GM21619 (cell line): ENCODE measurements around the gene ACER3.
A peak's percentile ranks its signal among the peaks of the same experiment; 100 is the strongest.
"Not testable (repeated sequence)": the region's sequence is repeated elsewhere in the genome, so short reads cannot be mapped to it uniquely, and the experiment has no call there.

Experiments
- ATAC-seq: cut with Tn5 transposase; IDR thresholded peaks from one replicate; pipeline ENCODE4 v1.9.1; 2021; ENCODE audit not compliant: unreplicated experiment

The ACER3 gene

DNA sequence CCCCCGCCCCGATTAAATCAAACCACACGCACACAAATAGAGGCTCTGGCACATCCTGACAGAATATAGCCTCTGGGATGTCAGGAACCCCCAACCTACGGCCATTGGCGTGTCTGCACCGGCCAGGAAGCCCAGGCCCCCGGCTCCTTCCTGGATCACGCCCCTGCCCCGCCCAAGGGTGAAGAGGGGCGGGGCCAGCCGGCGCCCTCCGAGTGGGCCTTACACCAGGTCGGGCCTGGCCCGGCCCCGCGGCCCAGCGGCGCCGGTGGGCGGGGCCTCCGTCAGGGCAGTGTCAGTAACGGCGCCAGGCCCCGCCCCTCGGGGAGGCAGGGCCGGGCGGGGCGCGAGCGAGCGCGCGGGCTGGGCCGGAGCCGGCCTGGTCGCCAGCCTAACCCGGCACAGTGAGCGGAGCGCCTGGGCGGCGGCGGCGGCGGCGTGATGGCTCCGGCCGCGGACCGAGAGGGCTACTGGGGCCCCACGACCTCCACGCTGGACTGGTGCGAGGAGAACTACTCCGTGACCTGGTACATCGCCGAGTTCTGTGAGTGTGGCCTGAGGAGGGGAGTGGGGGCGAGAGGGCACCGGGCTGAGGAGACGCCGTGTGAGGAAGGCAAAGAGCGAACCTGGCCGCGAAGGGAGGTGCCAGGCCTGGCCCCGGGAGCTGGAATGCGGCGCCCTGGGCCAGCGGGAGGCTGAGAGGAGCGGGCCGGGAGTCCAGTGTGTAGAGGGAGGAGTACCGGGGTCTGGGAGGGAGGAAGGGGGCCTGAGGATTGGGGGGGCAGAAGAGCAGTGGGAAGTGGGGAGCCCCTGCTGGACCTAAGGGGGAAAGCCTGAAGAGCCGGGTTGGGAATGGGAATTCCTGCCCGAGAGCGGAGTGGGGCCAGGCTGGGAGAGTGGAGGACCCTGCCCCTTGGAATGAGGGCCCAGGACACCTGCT is at the start of gene ACER3:
Gene ACER3 (plus strand): TSS at position 380 of the 937 bp plus-strand sequence. CDS start 59 bp downstream, at position 439.
- ATAC-seq = peak; percentile 94

DNA sequence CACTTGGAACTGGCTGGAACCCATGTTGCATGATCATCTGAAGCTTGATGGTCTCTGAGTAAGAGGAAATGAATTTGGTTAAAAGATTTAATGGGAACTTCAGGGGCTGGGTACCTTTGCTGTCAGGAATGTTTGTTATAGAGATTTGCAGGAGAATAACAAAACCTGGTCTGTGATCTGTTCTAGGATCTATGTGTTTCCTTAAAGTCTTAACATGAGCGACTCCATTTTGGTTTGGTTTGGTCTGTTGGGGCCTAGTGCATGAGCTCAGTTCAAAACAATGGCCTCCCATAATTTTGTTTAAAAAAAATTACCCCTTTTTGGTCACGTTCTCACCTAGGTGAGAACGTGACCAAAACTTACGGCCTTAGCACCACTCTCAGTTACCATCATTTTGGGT is 49.5 kb upstream of the ACER3 start:
- no peak for ATAC-seq

DNA sequence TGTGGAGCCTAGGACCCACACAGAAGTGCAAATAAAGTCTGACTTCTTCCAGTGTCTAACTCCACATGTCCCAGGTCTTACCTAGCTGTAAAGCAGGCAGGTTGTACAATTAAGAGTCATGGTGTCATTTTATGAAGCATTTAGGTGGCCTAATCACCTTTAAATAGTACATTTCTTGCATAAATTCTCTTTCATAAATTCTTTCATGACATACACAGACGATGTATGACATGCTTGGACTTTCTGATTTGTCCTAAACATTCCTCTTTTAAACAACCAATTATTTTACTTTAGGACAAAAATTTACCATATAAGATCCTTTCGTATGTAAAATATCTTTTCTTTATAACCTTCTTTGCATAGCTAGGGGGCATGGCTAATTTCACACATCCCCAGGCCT is 46.3 kb upstream of the ACER3 start:
- no peak for ATAC-seq

DNA sequence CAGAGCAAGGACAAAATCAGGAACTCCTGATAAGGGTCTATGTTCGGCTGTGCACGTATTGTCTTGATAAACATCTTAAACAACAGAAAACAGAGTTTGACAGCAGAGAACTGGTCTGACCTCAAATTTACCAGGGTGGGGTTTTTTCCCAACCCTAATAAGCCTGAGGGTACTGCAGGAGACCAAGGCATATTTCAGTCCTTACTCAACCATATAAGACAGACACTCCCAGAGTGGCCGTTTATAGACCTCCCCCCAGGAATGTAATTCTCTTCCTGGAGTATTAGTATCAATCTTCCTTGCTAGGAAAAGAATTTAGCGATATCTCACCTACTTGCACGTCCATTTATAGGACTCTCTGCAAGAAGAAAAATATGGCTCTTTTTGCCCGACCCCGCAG is 45.0 kb upstream of the ACER3 start:
- not testable (repeated sequence) for ATAC-seq

DNA sequence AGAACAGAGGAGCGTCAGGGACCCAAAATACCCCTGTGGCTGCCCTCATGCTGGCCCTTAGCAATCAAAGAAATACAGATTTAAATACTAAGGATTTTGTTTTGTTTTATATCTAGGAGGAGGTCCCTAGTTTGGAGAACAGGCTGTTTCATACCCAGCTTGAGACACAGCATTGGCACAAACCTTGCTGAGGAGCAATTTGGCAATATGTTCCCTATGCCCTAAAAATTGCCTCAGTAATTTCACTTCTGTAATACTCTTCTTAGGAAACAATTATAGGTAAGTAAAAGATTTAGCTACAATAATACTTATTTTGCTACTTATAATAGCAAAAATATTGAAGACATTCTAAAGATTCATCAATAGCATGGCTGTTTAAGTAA is 40.5 kb upstream of the ACER3 start:
- no peak for ATAC-seq

DNA sequence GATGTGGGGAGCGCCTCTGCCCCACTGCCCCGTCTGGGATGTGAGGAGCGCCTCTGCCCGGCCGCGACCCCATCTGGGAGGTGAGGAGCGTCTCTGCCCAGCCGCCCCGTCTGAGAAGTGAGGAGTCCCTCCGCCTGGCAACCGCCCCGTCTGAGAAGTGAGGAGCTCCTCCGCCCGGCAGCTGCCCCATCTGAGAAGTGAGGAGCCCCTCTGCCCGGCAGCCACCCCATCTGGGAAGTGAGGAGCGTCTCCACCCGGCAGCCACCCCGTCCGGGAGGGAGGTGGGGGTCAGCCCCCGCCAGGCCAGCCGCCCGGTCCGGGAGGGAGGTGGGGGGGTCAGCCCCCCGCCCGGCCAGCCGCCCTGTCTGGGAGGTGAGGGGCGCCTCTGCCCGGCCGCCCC is 39.3 kb upstream of the ACER3 start:
- ATAC-seq = not testable (repeated sequence)

DNA sequence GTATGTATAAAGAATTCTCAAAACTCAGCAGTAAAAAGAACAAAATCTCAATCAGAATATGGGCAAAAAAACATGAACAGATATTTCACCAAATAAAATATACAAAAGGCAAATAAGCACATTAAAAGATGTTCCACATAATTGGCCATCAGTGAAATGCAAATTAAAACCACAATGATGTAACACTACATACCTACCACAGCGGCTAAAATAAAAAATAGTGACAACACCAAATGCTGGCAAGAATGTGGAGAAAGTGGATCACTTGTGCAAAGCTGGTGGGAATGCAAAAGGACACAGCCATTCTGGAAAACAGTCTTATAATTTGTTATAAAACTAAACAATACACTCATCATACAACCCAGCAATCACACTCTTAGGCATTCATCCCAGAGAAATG is 38.3 kb upstream of the ACER3 start:
- no peak for ATAC-seq

DNA sequence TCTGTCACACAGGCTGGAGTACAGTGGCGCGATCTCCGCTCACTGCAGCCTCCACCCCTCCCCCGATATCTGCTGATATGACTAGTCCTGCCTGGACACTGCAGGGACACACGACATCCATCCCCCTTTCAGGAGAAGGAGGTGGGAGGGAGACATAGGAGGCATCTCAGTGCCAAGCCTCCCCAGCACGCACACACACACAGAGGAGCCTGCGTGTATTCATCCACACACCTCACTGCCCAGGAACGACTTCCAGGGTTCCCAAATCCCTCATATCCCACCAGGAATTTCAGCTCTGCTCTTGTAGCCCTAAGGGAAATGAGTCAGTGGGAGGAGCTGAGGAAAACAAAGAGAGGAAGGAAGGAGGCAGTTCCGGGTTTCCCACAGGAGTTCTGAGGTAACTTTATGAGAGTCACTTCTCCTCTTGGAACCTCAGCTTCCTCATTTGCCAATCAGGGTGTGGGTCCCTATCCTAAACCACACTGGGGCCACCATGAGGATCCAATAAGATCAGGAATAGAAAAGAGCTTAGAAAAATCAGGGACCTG is 37.2 kb upstream of the ACER3 start:
- no peak for ATAC-seq

DNA sequence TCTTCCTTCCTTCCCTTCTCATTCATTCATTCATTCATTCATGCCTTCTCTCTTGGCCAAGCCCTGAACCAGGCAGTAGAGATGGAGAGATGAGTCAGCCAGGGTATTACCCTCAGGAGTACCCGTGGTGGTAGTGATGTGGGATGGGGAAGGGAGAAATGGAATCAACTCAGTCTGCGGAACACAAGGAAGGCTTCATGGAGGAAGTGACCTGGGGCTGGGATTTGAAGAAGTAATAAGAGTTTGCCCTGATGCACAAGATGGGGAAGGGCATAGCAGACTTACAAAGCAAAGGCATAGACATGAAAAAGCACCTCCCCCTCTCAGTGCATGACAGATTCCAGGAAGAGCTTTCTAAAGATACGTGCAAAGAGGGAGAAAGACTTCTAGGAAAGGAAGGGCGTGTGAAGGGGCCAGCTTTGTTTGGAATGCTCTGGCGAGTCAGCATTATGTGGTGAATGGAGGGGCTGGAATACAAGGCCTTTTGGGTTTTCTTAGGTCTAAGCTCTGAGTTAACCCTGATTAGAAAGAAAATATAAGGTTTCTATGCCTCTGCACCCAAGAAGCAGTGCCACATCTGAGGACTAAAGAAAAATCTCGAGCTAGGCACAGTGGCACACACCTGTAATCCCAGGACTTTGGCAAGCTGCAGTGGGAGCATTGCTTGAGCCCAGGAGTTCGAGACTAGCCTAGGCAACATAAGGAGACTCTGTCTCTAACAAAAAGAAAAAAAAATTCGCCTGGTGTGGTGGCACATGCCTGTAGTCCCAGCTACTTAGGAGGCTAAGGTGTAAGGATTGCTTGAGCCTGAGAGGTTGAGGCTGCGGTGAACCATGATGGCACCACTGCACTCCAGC is 36.4 kb upstream of the ACER3 start:
- ATAC-seq = no peak

DNA sequence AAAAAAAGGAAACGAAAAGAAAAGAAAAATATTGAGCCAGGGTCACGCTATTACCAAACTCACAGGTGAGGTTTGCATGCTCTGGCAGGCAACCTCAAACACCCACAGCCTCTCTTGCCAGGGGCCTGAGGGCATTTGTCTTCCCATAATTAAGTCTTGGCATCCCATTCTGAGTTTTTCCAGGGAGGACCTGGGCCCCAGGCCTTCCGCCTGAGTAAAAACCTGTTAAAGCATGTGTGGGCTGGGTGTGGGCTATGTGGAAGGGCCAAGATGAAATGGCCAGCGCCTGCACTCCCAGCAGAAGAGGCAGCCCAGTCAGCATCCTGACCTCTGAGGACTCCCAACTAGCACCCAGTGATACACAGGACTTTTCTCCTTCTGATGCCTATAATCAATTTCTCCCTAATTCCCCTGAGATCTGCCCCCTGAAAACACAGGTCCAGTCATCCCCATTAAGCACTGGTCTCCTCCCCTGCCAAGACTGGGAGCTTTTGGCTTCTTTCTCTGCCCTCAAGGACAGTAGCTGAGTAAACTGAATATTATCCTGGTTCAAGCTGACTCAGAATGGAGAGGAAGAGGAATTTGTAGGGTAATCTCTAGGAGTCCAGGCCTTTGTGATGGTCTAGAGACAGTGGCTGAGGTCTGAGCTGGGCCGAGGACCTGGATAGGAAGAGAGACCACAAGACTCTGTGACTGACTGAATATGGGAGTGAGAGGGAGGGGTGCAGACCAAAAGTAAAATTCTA is 35.6 kb upstream of the ACER3 start:
- no peak for ATAC-seq

DNA sequence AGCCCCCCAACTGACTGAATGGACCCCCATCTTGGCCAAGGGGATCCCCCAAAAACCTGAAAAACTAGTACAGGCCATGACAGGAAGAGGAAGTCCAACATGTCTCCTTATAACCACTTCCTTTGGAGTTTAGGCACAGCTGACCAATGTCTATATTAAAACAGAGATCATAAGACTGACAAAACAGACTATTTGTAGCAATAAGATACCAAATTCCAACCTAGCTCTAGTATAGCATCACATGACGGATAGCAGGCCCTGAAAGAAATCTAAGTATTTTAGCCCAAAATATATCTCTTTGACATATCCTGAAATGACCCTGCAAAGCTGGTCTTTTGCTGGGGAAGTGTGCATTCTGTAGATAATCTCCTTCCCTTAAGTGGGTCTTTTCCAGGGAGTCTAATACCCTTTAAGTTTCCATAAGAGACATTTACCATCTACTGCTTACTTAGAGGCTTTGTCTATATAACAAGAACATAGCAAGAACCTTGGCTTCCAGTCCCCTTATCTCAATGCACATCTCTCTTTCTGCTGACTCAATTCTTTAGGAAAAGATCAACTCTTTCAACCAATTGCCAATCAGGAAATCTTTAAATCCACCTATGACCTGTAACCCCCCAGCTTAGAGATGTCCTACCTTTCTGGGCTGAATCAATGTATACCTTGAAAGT is 34.9 kb upstream of the ACER3 start:
- no peak for ATAC-seq

DNA sequence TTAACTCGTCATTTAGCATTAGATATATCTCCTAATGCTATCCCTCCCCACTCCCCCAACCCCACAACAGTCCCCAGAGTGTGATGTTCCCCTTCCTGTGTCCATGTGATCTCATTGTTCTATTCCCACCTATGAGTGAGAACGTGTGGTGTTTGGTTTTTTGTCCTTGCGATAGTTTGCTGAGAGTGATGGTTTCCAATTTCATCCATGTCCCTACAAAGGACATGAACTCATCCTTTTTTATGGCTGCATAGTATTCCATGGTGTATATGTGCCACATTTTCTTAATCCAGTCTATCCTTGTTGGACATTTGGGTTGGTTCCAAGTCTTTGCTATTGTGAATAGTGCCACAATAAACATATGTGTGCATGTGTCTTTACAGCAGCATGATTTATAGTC is 34.2 kb upstream of the ACER3 start:
- not testable (repeated sequence) for ATAC-seq

DNA sequence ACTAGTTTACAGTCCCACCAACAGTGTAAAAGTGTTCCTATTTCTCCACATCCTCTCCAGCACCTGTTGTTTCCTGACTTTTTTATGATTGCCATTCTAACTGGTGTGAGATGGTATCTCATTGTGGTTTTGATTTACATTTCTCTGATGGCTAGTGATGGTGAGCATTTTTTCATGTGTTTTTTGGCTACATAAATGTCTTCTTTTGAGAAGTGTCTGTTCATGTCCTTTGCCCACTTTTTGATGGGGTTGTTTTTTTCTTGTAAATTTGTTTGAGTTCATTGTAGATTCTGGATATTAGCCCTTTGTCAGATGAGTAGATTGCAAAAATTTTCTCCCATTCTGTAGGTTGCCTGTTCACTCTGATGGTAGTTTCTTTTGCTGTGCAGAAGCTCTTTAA is 33.7 kb upstream of the ACER3 start:
- ATAC-seq = not testable (repeated sequence)

DNA sequence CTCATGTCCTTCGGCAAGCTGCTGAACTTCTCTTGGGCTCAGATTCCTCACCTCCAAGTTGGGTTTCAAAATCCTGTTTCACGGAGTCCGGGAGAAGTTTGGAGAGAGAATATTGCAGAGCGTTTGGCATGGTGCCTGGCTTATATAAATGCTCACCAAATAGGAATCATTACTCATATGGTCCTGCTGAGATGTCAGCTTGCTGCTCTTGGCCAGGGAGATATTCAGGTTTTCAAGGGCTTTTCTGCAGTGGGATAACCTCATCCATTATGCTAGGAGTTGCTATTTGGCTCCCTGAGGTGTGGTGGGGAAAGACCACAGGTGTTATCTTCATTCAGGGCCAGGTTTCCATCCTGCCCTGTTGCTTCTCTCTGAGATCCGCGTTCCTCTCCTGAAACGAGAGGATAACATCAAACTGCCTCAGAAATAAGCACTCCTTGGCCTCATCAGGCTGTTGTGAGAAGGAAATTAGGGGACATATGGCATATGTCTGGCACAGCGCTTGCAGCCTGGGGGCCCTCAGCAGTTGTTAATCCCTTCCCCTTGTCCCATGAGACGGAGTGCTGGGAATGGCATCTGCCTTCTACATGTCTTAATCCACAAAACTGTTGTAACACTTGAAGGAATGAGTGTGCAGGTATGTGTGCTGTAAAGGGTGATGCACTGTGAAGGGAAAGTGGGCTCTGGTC is 29.9 kb upstream of the ACER3 start:
- ATAC-seq = no peak

DNA sequence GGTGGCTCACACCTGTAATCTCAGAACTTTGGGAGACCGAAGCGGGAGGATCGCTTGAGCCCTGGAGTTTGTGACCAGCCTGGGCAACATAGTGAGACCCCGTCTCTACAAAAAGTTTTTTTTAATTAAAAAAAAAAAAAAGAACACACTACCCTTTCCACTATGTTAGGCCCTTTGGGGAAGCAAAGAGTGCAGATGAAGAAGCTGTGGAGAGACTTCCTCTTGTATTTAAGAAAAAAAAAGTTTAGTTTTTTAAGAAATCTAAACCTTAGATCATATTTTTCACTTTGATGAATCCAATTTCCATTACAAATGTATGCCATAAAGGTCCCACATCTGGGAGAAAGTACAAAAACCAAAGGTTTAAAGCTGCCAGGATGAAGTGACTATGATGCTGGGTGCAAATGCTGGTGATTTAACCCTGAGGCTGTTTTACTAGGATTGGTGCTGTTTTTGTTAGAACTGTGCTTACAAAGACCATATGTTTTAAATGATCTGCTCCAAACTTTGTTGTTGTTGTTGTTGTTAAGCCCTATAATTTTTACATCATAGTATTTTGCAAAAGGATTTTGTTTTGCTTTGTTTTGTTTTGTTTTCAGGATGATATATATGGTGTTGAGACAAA is 28.9 kb upstream of the ACER3 start:
- ATAC-seq = no peak

DNA sequence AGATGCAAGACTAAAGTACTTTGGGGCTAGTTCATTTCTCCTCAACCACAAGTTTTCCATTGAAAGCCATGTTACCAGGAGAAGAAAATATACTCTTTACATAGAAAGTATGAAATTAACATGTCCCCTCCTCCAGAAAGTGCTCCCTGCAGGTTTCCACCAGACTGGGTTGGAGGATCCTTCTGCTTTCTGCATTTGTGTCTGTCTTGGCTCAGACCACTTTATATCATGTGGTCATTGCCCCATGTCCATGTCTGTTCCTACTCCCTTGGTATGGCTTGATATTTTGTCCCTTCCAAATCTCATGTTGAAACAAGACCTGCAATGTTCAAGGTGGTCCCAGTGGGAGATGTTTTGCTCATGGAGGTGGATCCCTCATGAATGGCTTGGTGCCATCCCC is 28.4 kb upstream of the ACER3 start:
- no peak for ATAC-seq

DNA sequence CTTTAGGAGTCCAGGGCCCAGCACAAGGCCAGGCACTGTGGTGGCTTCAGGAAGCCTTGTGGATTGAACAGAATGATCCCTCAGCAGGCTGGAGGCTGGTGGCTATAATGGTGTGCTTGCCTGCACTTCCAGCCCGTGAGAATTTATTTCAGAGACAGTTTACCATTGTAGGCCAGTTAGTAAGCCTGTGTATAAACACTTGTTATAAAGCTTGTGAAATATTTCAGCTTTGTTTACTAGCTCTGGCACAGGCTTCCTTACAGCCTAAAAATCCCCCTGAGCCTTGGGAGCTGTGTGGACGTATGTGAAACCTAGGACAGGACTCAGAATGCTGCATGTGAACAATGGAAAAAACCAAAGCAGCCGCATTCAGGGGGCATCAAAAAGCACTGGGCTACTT is 26.6 kb upstream of the ACER3 start:
- no peak for ATAC-seq

DNA sequence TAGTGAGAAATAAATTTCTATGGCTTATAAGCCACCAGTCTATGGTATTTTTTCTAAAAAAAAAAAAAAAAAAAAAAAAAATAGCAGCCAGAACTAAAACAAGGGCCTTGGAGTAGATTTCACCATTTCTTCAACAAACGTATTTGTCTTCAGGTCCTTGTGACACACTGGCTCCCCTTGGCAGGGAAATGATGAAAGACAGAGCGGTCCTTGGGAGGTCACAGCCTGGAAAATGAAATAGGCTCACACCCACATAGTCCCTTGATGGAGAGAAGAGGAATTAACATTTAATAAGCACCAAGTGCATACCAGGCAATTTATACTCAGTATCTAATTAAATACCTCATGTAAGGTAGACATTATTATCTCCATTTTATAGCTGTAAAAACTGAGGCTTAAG is 25.7 kb upstream of the ACER3 start:
- no peak for ATAC-seq

DNA sequence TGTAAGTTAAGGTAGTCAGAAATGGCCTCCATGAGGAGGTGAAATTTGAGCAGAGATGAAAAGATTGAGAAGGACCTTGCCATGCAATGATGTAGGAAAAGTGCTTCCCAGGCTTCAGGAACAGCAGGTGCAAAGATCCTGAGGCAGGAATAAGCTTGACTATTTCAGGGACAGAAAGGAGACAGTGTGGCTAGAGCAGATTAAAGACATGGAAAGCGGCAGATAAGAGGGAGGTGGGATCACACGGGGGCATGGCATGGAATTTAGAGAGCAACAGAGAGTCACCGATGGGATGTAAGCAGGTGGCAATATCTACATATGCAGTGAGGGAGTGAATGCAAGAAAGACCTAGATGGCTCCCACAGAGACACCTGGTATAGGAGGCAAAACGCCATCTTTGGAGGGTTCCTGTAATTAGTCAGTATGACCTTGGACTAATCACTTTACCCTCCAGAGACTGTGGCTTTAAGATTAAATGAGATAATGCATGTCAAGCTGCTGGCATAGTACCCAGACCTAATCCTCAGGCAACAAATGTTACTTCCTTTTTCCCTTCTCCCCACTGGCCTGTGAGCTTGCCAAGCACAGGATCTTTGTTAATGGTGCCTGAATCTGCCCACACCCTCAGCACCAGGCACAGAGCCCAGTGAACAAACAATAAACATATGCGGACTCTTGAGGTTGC is 24.6 kb upstream of the ACER3 start:
- no peak for ATAC-seq
